HL-60 (cell line): Measurements from ENCODE around the gene PTPRN2.
"Not testable (repeated sequence)": the region's sequence is repeated elsewhere in the genome, so short reads cannot be mapped to it uniquely, and the experiment has no call there.

Experiments
- DNase-seq, 2 experiments: peaks; one replicate each; pipeline ENCODE4 v3.0.0-alpha.2; 2010 to 2020; ENCODE audit warnings: low read depth in 1 of 2, low spot score in 1 of 2
- H3K27ac ChIP-seq: fragments of 250-450 bp; sonication (Bioruptor Pico); replicated peaks from 2 replicates; pipeline ENCODE4 v1.5.1; 2020; ENCODE audit warnings: mild to moderate bottlenecking, moderate library complexity
- H3K27me3 ChIP-seq: fragments of 250-450 bp; sonication (Bioruptor Pico); 2 replicates; pipeline ENCODE4 v1.5.1; 2021; ENCODE audit warnings: mild to moderate bottlenecking, moderate library complexity; ENCODE audit not compliant: insufficient read depth, poor library complexity, severe bottlenecking
- H3K4me3 ChIP-seq: replicated peaks from 2 replicates; pipeline ENCODE4 v1.5.1; 2011; ENCODE audit warnings: mild to moderate bottlenecking, control low read depth, low read length; ENCODE audit not compliant: insufficient read depth
- GABPA ChIP-seq: IDR thresholded peaks from 2 replicates; pipeline ENCODE4 v1.6.1; 2012; ENCODE audit warnings: low read depth
- POLR2AphosphoS5 ChIP-seq: IDR thresholded peaks from 2 replicates; pipeline ENCODE4 v1.6.1; 2012; ENCODE audit warnings: low read depth
- SPI1 ChIP-seq: IDR thresholded peaks from 2 replicates; pipeline ENCODE4 v1.6.1; 2012; ENCODE audit warnings: low read depth, mild to moderate bottlenecking, borderline replicate concordance
- TF ChIP-seq, protein P1 (sequence below): IDR thresholded peaks from 2 replicates; pipeline ENCODE4 v1.6.1; 2012; ENCODE audit warnings: low read depth; ENCODE audit not compliant: insufficient replicate concordance
- TF ChIP-seq, protein P2 (sequence below): IDR thresholded peaks from one replicate; pipeline ENCODE4 v1.5.1; 2011; ENCODE audit warnings: low read length, control low read depth, inconsistent platforms; ENCODE audit not compliant: insufficient read depth

The PTPRN2 gene

DNA sequence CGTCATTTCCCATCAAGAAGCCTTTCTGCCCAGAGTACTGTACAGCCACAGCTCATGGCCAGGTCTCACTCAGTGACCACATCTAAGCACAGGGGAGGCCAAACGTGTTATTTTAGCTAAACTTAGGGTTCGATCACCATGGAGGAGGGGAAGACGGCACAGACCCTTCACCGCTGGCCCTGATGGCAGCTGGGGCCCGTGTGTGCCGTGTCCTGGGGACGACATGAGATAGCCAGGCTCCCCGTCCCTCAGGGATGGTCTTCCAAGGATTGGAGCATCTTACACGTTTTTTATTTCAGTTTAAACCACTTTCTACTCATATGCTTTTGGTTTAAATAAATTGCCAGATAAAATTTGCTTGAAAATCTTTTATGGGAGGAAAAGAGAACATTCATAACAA, 737.9 kb downstream of the PTPRN2 start:
- no peak for DNase-seq
- Histone ChIP-seq H3K4me3 (no peak overlapping the region), H3K27me3 (no peaks in the 10 kb centered on the region), H3K27ac (no peak overlapping the region)
- TF ChIP-seq GABPA (no peak), SPI1 (no peak), POLR2AphosphoS5 (no peak)
- TF ChIP-seq, protein P1, sequence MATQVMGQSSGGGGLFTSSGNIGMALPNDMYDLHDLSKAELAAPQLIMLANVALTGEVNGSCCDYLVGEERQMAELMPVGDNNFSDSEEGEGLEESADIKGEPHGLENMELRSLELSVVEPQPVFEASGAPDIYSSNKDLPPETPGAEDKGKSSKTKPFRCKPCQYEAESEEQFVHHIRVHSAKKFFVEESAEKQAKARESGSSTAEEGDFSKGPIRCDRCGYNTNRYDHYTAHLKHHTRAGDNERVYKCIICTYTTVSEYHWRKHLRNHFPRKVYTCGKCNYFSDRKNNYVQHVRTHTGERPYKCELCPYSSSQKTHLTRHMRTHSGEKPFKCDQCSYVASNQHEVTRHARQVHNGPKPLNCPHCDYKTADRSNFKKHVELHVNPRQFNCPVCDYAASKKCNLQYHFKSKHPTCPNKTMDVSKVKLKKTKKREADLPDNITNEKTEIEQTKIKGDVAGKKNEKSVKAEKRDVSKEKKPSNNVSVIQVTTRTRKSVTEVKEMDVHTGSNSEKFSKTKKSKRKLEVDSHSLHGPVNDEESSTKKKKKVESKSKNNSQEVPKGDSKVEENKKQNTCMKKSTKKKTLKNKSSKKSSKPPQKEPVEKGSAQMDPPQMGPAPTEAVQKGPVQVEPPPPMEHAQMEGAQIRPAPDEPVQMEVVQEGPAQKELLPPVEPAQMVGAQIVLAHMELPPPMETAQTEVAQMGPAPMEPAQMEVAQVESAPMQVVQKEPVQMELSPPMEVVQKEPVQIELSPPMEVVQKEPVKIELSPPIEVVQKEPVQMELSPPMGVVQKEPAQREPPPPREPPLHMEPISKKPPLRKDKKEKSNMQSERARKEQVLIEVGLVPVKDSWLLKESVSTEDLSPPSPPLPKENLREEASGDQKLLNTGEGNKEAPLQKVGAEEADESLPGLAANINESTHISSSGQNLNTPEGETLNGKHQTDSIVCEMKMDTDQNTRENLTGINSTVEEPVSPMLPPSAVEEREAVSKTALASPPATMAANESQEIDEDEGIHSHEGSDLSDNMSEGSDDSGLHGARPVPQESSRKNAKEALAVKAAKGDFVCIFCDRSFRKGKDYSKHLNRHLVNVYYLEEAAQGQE = no peak
- TF ChIP-seq, protein P2, sequence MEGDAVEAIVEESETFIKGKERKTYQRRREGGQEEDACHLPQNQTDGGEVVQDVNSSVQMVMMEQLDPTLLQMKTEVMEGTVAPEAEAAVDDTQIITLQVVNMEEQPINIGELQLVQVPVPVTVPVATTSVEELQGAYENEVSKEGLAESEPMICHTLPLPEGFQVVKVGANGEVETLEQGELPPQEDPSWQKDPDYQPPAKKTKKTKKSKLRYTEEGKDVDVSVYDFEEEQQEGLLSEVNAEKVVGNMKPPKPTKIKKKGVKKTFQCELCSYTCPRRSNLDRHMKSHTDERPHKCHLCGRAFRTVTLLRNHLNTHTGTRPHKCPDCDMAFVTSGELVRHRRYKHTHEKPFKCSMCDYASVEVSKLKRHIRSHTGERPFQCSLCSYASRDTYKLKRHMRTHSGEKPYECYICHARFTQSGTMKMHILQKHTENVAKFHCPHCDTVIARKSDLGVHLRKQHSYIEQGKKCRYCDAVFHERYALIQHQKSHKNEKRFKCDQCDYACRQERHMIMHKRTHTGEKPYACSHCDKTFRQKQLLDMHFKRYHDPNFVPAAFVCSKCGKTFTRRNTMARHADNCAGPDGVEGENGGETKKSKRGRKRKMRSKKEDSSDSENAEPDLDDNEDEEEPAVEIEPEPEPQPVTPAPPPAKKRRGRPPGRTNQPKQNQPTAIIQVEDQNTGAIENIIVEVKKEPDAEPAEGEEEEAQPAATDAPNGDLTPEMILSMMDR = no peak

DNA sequence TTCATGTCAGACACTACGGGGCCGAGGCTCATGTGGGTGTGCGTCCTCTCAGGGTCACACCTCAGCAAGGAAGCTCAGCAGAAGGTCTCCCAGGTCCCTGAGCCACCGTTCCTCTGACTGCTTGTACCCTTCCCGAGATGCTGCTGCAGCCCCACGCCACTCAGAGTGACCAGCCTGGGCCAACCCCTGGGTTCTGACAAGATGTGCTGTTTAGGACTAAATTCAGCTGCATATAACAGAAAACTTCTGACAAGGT, 738.4 kb downstream of the PTPRN2 start:
- no peak for TF ChIP-seq SPI1
- TF ChIP-seq GABPA = no peak
- TF ChIP-seq, protein P1 = no peak
- TF ChIP-seq POLR2AphosphoS5 = no peak
- TF ChIP-seq, protein P2 = no peak
- Histone ChIP-seq H3K4me3 (no peak overlapping the region), H3K27me3 (no peaks in the 10 kb centered on the region), H3K27ac (no peak overlapping the region)
- DNase-seq = no peak

DNA sequence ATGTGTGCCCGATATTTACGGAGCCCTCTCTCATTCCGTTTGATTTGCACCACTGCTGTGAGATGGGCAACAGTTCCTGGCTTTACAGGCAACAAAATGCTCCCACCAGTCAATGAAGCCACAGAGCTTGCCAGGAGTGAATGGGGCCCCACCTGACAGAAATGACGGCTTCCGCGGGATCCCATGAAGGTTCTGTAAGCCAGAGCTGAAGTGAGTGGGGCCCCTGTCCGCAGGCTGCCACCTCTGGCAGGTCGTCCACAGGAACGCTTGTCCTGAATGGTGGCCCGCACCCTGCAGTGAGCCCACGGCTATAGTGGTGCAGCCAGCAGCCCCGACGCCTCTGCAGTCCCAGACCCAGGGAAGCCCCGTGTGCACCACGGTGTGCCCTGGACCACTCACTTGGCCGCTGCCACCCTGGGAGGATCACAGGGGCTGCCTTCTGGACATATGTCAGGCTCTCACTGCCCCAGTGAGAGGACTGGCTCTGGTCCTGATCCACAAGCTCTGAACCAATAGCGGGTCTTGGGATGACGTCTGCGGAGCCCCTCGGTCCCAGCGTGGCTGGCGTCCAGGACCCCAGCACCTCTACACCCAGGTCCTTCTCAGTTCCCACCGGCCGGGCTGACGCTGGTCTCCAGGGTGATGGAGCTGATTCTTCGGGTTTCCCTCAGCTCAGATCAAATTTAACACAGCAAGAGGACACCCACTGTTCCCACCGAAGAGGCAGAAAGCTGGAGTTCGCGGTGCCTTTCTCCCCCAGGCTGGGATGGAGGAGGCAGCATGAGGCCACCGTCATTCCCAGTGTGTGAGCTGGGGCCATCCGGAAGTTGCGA, 738.9 kb downstream of the PTPRN2 start:
- Histone ChIP-seq H3K4me3 (no peak overlapping the region), H3K27me3 (no peaks in the 10 kb centered on the region), H3K27ac (no peak overlapping the region)
- no peak for DNase-seq
- TF ChIP-seq GABPA = no peak

DNA sequence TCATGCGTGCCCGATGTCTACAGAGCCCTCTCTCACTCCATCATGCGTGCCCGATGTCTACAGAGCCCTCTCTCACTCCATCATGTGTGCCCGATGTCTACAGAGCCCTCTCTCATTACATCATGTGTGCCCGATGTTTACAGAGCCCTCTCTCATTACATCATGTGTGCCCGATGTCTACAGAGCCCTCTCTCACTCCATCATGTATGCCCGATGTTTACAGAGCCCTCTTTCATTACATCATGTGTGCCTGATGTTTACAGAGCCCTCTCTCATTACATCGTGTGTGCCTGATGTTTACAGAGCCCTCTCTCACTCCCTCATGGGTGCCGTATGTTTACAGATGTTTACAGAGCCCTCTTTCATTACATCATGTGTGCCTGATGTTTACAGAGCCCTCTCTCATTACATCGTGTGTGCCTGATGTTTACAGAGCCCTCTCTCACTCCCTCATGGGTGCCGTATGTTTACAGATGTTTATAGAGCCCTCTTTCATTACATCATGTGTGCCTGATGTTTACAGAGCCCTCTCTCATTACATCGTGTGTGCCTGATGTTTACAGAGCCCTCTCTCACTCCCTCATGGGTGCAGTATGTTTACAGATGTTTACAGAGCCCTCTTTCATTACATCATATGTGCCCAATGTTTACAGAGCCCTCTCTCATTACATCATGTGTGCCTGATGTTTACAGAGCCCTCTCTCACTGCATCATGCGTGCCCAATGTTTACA, 739.7 kb downstream of the PTPRN2 start:
- not testable (repeated sequence) for H3K27me3 ChIP-seq, H3K27ac ChIP-seq, DNase-seq, H3K4me3 ChIP-seq

DNA sequence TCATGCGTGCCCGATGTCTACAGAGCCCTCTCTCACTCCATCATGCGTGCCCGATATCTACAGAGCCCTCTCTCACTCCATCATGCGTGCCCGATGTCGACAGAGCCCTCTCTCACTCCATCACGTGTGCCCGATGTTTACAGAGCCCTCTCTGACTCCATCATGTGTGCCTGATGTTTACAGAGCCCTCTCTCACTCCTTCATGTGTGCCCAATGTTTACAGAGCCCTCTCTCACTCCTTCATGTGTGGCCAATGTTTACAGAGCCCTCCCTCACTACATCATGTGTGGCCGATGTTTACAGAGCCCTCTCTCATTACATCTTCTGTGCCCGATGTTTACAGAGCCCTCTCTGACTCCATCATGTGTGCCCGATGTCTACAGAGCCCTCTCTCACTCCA, 740.9 kb downstream of the PTPRN2 start:
- not testable (repeated sequence) for H3K4me3 ChIP-seq, DNase-seq, H3K27ac ChIP-seq, H3K27me3 ChIP-seq
